PFSK-1 (cell line): ENCODE results near the gene ZFHX3. TPM values are rescaled to one million over a fixed set of nuclear protein-coding genes. Genes with fewer than 3 reads are reported as not detected.

Experiments
- FOXP2 ChIP-seq: optimal IDR thresholded peaks from 2 replicates; pipeline ENCODE3; 2011; ENCODE audit warnings: borderline replicate concordance, control low read depth, inconsistent platforms; ENCODE audit not compliant: insufficient read depth; ENCODE audit errors: extremely low read length, extremely low read depth
- POLR2AphosphoS5 ChIP-seq: IDR thresholded peaks from 2 replicates; pipeline ENCODE4 v1.6.1; 2012; ENCODE audit warnings: low read depth, mild to moderate bottlenecking, control low read depth, low read length, moderate library complexity
- SIN3A ChIP-seq: IDR thresholded peaks from 2 replicates; pipeline ENCODE4 v1.6.1; 2012; ENCODE audit warnings: mild to moderate bottlenecking, low read length, moderate library complexity, borderline replicate concordance; ENCODE audit not compliant: insufficient read depth
- TAF1 ChIP-seq: IDR thresholded peaks from 2 replicates; pipeline ENCODE4 v1.6.1; 2012; ENCODE audit warnings: low read length, control low read depth, borderline replicate concordance; ENCODE audit not compliant: insufficient read depth
- polyA plus RNA-seq: library from polyadenylated mRNA; unstranded; fragments of >200 nt; gene quantifications from one replicate; pipeline ENCODE4 v1.2.1, GENCODE V29; 2012; ENCODE audit warnings: low read depth, missing spikeins; ENCODE audit not compliant: insufficient read length
- TF ChIP-seq, protein P1 (sequence below), 2 experiments: IDR thresholded peaks; 2 replicates each; pipeline versions ENCODE4 v1.6.1 to v1.8.0; 2011 to 2012; ENCODE audit warnings: low read depth in 2 of 2, low read length in 2 of 2, control low read depth in 1 of 2, inconsistent platforms in 1 of 2, mild to moderate bottlenecking in 1 of 2, moderate library complexity in 1 of 2; ENCODE audit not compliant: insufficient read depth in 1 of 2

The ZFHX3 gene, protein sequence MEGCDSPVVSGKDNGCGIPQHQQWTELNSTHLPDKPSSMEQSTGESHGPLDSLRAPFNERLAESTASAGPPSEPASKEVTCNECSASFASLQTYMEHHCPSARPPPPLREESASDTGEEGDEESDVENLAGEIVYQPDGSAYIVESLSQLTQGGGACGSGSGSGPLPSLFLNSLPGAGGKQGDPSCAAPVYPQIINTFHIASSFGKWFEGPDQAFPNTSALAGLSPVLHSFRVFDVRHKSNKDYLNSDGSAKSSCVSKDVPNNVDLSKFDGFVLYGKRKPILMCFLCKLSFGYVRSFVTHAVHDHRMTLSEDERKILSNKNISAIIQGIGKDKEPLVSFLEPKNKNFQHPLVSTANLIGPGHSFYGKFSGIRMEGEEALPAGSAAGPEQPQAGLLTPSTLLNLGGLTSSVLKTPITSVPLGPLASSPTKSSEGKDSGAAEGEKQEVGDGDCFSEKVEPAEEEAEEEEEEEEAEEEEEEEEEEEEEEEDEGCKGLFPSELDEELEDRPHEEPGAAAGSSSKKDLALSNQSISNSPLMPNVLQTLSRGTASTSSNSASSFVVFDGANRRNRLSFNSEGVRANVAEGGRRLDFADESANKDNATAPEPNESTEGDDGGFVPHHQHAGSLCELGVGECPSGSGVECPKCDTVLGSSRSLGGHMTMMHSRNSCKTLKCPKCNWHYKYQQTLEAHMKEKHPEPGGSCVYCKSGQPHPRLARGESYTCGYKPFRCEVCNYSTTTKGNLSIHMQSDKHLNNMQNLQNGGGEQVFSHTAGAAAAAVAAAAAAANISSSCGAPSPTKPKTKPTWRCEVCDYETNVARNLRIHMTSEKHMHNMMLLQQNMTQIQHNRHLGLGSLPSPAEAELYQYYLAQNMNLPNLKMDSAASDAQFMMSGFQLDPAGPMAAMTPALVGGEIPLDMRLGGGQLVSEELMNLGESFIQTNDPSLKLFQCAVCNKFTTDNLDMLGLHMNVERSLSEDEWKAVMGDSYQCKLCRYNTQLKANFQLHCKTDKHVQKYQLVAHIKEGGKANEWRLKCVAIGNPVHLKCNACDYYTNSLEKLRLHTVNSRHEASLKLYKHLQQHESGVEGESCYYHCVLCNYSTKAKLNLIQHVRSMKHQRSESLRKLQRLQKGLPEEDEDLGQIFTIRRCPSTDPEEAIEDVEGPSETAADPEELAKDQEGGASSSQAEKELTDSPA (N-terminal part only)
- 4.4 TPM for polyA plus RNA-seq

DNA sequence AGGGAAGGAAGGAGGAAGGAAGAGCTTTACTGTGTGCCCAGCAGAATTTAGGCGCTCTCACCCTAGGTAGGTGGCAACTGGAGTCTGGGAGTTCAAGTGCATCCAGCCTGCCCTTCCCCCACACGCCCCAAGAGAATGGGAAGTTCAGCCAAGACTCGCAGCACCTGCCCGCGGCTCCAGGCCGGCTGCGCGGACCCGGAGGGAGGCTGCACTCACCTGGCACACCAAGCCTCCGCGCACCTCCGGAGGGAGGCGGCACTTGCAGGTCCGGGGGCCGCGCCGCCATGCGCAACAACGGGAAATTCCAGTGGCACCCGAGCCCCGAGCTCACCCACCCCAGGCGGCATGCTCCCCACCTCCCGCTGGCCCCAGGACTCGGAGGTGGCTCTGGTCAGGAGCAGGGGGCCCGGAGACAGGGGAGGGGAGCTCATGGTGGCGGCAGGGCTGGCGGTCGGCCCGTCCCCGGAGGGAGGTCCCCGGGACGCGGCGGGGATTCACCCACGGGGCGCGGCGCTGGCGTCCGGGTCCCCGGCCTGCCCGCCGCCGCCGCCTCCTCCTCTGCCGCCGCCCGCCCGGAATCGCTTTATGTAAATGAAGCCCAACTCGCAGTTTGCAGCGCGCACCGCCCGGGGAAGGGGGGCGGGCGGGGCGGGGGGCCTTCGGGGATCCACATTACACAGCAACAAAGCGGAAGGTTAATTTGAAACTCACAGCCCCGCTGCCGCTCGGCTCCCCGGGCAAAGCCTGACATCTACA lies at the start of gene ZFHX3:
Gene ZFHX3 (minus strand): TSS at position 593 of the 756 bp plus-strand sequence. CDS start 87,983 bp downstream, outside the sequence.
- TF ChIP-seq, protein P1, sequence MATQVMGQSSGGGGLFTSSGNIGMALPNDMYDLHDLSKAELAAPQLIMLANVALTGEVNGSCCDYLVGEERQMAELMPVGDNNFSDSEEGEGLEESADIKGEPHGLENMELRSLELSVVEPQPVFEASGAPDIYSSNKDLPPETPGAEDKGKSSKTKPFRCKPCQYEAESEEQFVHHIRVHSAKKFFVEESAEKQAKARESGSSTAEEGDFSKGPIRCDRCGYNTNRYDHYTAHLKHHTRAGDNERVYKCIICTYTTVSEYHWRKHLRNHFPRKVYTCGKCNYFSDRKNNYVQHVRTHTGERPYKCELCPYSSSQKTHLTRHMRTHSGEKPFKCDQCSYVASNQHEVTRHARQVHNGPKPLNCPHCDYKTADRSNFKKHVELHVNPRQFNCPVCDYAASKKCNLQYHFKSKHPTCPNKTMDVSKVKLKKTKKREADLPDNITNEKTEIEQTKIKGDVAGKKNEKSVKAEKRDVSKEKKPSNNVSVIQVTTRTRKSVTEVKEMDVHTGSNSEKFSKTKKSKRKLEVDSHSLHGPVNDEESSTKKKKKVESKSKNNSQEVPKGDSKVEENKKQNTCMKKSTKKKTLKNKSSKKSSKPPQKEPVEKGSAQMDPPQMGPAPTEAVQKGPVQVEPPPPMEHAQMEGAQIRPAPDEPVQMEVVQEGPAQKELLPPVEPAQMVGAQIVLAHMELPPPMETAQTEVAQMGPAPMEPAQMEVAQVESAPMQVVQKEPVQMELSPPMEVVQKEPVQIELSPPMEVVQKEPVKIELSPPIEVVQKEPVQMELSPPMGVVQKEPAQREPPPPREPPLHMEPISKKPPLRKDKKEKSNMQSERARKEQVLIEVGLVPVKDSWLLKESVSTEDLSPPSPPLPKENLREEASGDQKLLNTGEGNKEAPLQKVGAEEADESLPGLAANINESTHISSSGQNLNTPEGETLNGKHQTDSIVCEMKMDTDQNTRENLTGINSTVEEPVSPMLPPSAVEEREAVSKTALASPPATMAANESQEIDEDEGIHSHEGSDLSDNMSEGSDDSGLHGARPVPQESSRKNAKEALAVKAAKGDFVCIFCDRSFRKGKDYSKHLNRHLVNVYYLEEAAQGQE (IDR thresholded peaks at IDR 0.05; ENCODE audit: insufficient read depth in 1 of 2, low read depth in 2 of 2, low read length in 2 of 2), result no peak

DNA sequence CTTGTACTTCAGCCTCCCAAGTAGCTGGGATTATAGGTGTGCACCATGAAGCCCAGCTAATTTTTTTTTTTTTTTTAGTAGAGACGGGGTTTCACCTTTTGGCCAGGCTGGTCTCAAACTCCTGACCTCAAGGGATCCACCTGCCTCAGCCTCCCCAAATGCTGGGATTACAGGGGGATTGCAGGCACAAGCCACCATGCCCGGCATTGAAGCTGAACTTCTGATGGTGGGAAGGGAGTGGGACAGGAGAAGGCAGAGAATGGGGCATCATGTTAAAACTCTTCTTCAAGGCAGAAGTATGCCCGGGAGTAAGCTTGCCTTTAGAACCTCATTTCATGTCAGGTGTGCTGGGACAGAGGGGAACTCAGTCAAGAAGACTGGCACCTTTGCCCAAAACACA lies 48.6 kb upstream of the ZFHX3 start:
- TF ChIP-seq SIN3A (no peak), POLR2AphosphoS5 (no peak), TAF1 (no peak), FOXP2 (no peak)
- TF ChIP-seq, protein P1 (IDR thresholded peaks at IDR 0.05; ENCODE audit: insufficient read depth in 1 of 2, low read depth in 2 of 2, low read length in 2 of 2), result no peak

DNA sequence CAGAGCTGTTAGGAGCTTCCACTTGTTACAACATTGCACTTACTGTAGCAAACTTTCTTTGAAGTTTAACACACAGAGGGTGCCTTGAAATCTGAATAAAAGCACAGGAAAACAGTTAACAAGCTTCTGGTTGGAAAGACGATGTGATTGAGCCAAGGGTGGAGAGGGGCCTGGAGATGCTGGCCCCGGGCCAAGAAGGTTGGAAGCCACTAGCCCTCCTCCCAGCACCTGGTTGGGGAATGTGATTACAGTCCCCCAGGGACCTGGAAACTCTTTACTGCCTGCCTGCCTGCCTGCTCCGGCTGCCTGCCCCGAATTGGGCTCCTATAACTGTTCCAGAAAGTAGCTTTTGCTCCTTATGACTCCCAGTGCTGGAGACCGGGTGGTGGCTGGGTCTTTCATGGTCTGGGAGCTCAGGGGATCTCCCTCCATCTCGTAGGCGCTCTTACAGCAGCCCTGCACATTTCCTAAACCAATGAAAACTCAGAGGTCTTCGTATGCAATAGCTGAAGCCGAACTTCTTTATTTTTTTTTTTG lies 48.0 kb upstream of the ZFHX3 start:
- TF ChIP-seq FOXP2 (no peak), TAF1 (no peak), SIN3A (no peak)

DNA sequence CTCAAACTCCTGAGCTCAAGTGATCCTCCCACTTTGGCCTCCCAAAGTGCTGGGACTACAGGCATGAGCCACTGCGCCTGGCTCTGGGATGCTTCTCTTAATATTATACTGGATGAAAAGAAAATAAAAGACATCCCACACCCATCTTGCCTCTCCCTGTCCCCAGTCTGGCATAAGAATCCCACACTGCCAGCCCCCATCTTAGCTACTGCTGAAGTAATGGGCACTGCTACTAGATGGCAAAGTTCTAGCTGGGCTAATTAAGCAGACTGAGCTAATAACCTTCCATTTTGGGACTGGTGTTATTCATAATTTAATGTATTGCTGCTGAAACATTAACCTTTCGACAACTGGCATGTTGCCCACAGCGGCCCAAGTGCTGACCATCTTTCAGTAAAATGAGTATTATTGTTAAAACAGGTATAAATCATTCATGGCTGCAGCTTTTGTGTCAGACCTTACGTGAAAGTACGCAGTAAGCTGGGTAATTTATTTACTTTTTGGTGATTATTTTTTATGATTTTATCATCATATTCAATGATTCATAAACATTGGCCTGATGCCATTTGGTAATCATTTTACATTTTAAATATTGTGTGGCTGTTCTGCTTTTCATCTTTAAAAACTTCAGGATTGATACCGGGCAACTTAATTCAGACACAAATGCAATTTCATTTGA lies 47.4 kb upstream of the ZFHX3 start:
- TF ChIP-seq TAF1 (no peak), POLR2AphosphoS5 (no peak), FOXP2 (no peak), SIN3A (no peak)
- TF ChIP-seq, protein P1 (IDR thresholded peaks at IDR 0.05; ENCODE audit: insufficient read depth in 1 of 2, low read depth in 2 of 2, low read length in 2 of 2), result no peak
